ENCODE data around the gene C1orf146.
"Not testable (repeated sequence)": the region's sequence is repeated elsewhere in the genome, so short reads cannot be mapped to it uniquely, and the experiment has no call there.

Gene C1orf146

DNA sequence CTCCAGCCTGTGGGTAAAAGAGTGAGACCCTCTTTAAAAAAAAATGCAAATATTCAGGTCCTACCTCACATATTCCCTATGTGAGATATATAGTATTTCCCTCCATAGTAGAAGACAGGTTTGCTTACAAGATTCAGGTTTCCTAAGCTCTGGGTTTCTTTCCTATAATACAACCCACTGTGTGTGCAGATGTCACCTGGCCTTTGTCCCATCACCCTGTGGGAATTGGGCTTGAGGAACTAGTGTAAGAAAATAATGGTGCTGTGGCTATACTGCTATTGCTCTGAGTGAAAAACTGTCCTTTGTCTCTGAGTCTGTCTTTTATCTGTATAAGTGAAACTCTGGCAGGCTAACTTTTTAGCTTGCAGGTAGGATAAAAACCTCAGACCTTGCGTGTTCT, 13.0 kb downstream of the C1orf146 start:
- no peaks in the 10 kb centered on the region for H3F3A ChIP-seq (ENCODE audit: insufficient read depth, low read length)
- no peaks in the 10 kb centered on the region for H4K20me1 ChIP-seq (ENCODE audit: insufficient read depth, low read length)
- H3K27me3 ChIP-seq (ENCODE audit: insufficient read depth, low read length), result no peaks in the 10 kb centered on the region
- no peaks in the 10 kb centered on the region for H3K4me1 ChIP-seq (ENCODE audit: insufficient read depth, low read length, severe bottlenecking)
- no peak overlapping the region for H3K4me3 ChIP-seq (ENCODE audit: low read depth, low read length, poor library complexity, severe bottlenecking)
- no peaks in the 10 kb centered on the region for H3K9me3 ChIP-seq (ENCODE audit: low read length)
- no peak for TF ChIP-seq EZH2 (IDR thresholded peaks at IDR 0.05; ENCODE audit: borderline replicate concordance, low read length)
- TF ChIP-seq, protein P1, sequence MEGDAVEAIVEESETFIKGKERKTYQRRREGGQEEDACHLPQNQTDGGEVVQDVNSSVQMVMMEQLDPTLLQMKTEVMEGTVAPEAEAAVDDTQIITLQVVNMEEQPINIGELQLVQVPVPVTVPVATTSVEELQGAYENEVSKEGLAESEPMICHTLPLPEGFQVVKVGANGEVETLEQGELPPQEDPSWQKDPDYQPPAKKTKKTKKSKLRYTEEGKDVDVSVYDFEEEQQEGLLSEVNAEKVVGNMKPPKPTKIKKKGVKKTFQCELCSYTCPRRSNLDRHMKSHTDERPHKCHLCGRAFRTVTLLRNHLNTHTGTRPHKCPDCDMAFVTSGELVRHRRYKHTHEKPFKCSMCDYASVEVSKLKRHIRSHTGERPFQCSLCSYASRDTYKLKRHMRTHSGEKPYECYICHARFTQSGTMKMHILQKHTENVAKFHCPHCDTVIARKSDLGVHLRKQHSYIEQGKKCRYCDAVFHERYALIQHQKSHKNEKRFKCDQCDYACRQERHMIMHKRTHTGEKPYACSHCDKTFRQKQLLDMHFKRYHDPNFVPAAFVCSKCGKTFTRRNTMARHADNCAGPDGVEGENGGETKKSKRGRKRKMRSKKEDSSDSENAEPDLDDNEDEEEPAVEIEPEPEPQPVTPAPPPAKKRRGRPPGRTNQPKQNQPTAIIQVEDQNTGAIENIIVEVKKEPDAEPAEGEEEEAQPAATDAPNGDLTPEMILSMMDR (IDR thresholded peaks at IDR 0.05; ENCODE audit: low read length), result no peak
- H2AFZ ChIP-seq (ENCODE audit: low read length), result no peak overlapping the region
- H3K79me2 ChIP-seq (ENCODE audit: insufficient read depth, low read length), result no peaks in the 10 kb centered on the region
- no peak overlapping the region for H3K9ac ChIP-seq (ENCODE audit: low read length)
- H3K36me3 ChIP-seq (ENCODE audit: insufficient read depth, low read length), result no peaks in the 10 kb centered on the region
- no peaks in the 10 kb centered on the region for H3K9me2 ChIP-seq (ENCODE audit: low read depth, low read length)
- H3K4me2 ChIP-seq (ENCODE audit: low read length), result no peak overlapping the region
- H3K27ac ChIP-seq (ENCODE audit: low read depth, low read length, poor library complexity, severe bottlenecking), result no peak overlapping the region

DNA sequence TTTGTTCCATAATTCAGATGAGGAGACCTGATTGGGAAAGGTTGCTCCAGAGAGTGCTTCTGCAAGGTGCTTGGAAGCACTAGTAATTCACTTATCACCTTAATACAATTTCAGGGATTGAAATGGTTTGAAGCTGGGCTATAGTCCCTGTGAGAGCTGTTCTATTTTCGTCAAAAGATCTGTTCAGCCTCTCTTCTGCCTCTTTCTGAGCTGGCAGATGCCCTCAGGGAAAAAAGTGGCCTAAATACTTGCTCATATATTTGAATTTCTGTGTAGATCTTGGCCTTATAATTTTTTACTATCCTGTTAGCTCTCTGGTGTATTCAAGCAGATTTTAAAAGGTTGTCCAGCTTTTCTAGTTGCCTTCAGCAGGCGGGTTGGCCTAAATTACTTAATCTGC, 22.3 kb downstream of the C1orf146 start:
- TF ChIP-seq EZH2 (IDR thresholded peaks at IDR 0.05; ENCODE audit: borderline replicate concordance, low read length), result no peak
- TF ChIP-seq, protein P1 (IDR thresholded peaks at IDR 0.05; ENCODE audit: low read length), result no peak
- no peaks in the 10 kb centered on the region for H3K9me3 ChIP-seq (ENCODE audit: low read length)

DNA sequence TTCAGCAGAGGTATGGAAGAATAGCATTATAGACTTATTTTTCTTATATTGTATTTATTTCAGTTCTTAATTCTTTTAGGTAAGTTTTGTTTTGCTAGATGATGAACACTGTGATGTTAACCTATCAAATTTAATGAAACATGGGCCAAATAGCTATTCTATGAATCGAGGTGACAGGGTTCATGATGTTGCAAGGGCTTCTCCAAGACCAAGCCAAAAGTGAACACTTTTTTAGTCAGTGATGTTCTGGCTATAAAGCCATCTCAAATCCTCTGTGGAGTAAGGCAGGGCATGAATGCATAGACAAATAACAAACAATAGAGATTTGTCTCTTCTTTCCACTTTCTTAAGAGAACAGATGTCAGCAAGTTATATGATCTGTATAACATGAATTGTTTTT, 26.7 kb downstream of the C1orf146 start:
- H3F3A ChIP-seq (ENCODE audit: insufficient read depth, low read length), result no peaks in the 10 kb centered on the region
- no peaks in the 10 kb centered on the region for H3K4me1 ChIP-seq (ENCODE audit: insufficient read depth, low read length, severe bottlenecking)
- no peaks in the 10 kb centered on the region for H4K20me1 ChIP-seq (ENCODE audit: insufficient read depth, low read length)
- no peak overlapping the region for H3K4me2 ChIP-seq (ENCODE audit: low read length)
- H3K27ac ChIP-seq (ENCODE audit: low read depth, low read length, poor library complexity, severe bottlenecking), result no peak overlapping the region
- H3K9ac ChIP-seq (ENCODE audit: low read length), result no peak overlapping the region
- no peak overlapping the region for H3K4me3 ChIP-seq (ENCODE audit: low read depth, low read length, poor library complexity, severe bottlenecking)
- H3K9me3 ChIP-seq (ENCODE audit: low read length), result no peaks in the 10 kb centered on the region
- peaks cover 15% of the 10 kb centered on the region; the same call in 1 of the 2 replicates for H3K36me3 ChIP-seq (ENCODE audit: insufficient read depth, low read length)
- no peaks in the 10 kb centered on the region for H3K79me2 ChIP-seq (ENCODE audit: insufficient read depth, low read length)
- no peak overlapping the region for H2AFZ ChIP-seq (ENCODE audit: low read length)
- no peaks in the 10 kb centered on the region for H3K9me2 ChIP-seq (ENCODE audit: low read depth, low read length)
- no peak for TF ChIP-seq EZH2 (IDR thresholded peaks at IDR 0.05; ENCODE audit: borderline replicate concordance, low read length)
- TF ChIP-seq, protein P1 (IDR thresholded peaks at IDR 0.05; ENCODE audit: low read length), result no peak
- no peaks in the 10 kb centered on the region for H3K27me3 ChIP-seq (ENCODE audit: insufficient read depth, low read length)

More for the DNA sequence above, 22.3 kb downstream of the C1orf146 start:
- H4K20me1 ChIP-seq (ENCODE audit: insufficient read depth, low read length), result no peaks in the 10 kb centered on the region
- H3K4me2 ChIP-seq (ENCODE audit: low read length), result no peak overlapping the region
- H2AFZ ChIP-seq (ENCODE audit: low read length), result no peak overlapping the region
- H3K27me3 ChIP-seq (ENCODE audit: insufficient read depth, low read length), result no peaks in the 10 kb centered on the region
- H3K4me3 ChIP-seq (ENCODE audit: low read depth, low read length, poor library complexity, severe bottlenecking), result no peak overlapping the region
- no peaks in the 10 kb centered on the region for H3K9me2 ChIP-seq (ENCODE audit: low read depth, low read length)
- H3K79me2 ChIP-seq (ENCODE audit: insufficient read depth, low read length), result no peaks in the 10 kb centered on the region
- no peaks in the 10 kb centered on the region for H3F3A ChIP-seq (ENCODE audit: insufficient read depth, low read length)
- H3K27ac ChIP-seq (ENCODE audit: low read depth, low read length, poor library complexity, severe bottlenecking), result no peak overlapping the region
- no peaks in the 10 kb centered on the region for H3K36me3 ChIP-seq (ENCODE audit: insufficient read depth, low read length)
- no peak overlapping the region for H3K9ac ChIP-seq (ENCODE audit: low read length)
- H3K4me1 ChIP-seq (ENCODE audit: insufficient read depth, low read length, severe bottlenecking), result no peaks in the 10 kb centered on the region

DNA sequence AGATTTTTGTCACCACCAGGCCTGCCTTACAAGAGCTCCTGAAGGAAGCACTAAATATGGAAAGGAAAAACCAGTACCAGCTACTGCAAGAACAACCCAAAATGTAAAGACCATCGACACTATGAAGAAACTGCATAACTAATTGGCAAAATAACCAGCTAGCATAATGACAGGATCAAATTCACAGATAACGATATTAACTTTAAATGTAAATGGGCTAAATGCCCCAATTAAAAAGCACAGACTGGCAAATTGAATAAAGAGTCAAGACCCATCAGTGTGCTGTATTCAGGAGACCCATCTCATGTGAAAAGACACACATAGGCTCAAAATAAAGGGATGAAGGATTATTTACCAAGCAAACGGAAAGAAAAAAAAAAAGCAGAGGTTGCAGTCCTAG, 37.0 kb downstream of the C1orf146 start:
- H3K4me2 ChIP-seq (ENCODE audit: low read length); H3K4me1 ChIP-seq (ENCODE audit: insufficient read depth, low read length, severe bottlenecking): not testable (repeated sequence)

More for the DNA sequence above, 37.0 kb downstream of the C1orf146 start:
- not testable (repeated sequence) for H3K4me3 ChIP-seq (ENCODE audit: low read depth, low read length, poor library complexity, severe bottlenecking); H3K9me3 ChIP-seq (ENCODE audit: low read length); H3K27ac ChIP-seq (ENCODE audit: low read depth, low read length, poor library complexity, severe bottlenecking); H3F3A ChIP-seq (ENCODE audit: insufficient read depth, low read length); H3K9me2 ChIP-seq (ENCODE audit: low read depth, low read length); H2AFZ ChIP-seq (ENCODE audit: low read length); H3K27me3 ChIP-seq (ENCODE audit: insufficient read depth, low read length); H3K9ac ChIP-seq (ENCODE audit: low read length); H4K20me1 ChIP-seq (ENCODE audit: insufficient read depth, low read length); H3K79me2 ChIP-seq (ENCODE audit: insufficient read depth, low read length)
- peaks cover 36% of the 10 kb centered on the region for H3K36me3 ChIP-seq (ENCODE audit: insufficient read depth, low read length)

All from OCI-LY1 (cell line).